DMS 273 (cell line): ENCODE results near the gene IHH.

ENCODE experiments used
- DNase-seq: peaks from one replicate; lab custom pipeline; 2025; ENCODE audit not compliant: unreplicated experiment; lab: John Stamatoyannopoulos, UW

Gene IHH

GRCh38 chr2:219076253-219076652 lies 15.5 kb upstream of the IHH start:
- no peak for DNase-seq

GRCh38 chr2:219073413-219074129 lies 12.8 kb upstream of the IHH start:
- DNase-seq = peak; percentile 87

- no peak for DNase-seq
Measured at GRCh38 chr2:219072741-219073250, 12.1 kb upstream of the IHH start.

- no peak for DNase-seq
Measured at GRCh38 chr2:219071131-219071816, 10.6 kb upstream of the IHH start.

- DNase-seq = no peak
Measured at GRCh38 chr2:219065484-219065883, 4.8 kb upstream of the IHH start.

DNA sequence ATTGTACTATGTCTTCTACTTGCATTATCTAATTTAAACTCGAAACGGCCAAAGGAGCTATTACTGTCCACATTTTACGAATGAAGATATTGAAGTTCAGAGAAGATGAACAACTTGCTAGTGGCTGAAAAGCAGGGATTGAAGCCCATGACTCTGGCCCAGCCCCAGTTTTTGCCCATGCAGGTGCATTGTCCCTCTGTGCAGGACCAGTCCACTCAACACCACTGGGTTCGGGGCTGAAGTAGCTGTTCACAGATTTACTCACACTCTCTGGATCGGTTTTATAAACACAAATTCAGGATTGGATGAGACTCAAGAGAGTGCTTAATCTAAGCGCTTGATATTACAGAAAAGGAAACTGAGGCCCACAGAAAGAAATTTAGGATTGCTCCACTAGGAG lies 1.4 kb upstream of the IHH start:
- DNase-seq = no peak

DNA sequence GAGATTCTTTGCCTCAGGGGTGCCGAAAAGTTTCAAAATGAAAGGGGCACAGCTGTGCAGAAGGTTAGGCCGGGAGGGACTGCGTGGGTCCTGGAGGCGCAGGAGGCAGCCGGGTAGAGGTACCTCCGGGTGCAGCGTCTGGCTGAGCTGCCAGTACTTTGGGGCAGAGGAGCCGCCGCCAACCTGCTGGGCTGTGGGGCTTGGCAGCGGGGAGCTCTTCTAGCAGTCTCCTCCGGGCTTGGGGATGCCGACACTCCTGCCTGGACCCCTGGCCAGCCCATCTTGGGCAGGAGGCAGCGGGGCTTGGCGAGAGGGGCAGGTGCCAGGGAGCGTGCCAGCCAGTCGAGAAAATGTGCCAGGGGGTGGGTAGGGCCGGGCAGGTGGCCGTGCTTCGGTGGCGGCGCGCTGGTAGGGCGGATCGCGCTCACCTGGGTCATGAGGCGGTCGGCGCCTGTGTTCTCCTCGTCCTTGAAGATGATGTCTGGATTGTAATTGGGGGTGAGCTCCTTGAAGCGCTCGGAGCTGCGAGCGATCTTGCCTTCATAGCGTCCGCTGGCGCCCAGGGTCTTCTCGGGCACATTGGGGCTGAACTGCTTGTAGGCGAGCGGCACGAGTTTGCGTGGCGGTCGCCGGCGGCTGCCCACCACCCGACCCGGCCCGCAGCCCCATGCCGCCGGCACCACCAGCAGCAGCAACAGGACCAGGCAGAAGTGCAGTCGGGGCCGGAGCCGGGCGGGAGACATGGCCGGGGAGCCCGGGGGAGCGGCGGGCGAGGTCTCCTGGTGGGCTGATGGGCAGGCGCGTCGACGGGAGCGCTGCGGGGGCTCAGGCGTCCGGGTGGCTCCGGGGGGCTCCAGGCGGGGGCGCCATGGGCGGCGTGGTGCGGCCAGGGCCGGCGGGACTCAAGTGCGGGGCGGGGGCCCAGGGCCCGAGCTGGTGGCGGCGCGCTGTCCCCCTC lies 717 bp downstream of the IHH start:
- DNase-seq = peak; percentile 53

- peak; percentile 53 for DNase-seq
Measured at GRCh38 chr2:219059375-219059724, 1.4 kb downstream of the IHH start.

DNA sequence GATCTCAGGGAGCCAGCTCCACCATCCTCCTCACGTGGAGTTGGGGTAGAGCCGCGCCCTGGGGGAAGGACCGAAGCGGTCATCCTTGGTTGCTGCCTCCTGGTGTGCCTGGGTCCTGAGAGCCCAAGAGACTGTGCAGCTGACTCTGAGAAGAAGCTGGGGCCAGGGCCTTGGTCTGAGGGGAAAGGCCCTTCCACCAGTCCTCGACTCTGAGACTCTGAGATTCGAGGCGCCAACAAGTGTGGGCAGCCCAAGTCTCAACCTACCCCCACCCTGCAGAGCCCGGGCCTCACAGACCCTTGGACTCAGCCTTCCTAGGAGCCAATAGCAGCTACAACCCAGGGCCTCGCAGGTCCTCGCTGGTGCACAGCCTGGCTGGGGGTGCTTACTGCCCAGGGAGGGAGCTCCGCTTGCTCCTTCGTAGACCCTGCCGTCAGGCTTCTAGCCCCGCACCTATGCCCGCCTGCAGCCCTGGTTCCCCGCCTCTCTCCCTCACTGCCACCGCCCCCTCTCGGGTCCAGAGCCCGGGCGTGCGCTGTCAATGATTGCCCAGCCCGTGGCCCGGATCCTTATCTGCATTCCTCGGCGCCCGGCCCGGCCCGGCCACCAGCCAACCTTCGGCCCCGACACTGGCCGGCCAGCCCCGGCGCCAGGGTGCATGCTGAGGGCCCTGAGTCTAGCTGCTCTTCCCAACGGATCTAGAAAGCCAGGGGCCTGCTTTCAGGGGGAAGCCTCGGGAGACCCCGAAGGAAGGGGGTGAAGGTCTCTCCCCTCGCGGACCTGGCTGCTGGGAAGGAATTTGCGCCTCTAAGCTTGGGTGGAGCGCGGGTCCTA lies 2.0 kb downstream of the IHH start:
- peak; percentile 35 for DNase-seq

- peak; percentile 90 for DNase-seq
Measured at GRCh38 chr2:219057709-219058540, 2.8 kb downstream of the IHH start.

- no peak for DNase-seq
Measured at GRCh38 chr2:219056896-219057708, 3.6 kb downstream of the IHH start.

- DNase-seq = no peak
Measured at GRCh38 chr2:219056176-219056895, 4.4 kb downstream of the IHH start.

DNA sequence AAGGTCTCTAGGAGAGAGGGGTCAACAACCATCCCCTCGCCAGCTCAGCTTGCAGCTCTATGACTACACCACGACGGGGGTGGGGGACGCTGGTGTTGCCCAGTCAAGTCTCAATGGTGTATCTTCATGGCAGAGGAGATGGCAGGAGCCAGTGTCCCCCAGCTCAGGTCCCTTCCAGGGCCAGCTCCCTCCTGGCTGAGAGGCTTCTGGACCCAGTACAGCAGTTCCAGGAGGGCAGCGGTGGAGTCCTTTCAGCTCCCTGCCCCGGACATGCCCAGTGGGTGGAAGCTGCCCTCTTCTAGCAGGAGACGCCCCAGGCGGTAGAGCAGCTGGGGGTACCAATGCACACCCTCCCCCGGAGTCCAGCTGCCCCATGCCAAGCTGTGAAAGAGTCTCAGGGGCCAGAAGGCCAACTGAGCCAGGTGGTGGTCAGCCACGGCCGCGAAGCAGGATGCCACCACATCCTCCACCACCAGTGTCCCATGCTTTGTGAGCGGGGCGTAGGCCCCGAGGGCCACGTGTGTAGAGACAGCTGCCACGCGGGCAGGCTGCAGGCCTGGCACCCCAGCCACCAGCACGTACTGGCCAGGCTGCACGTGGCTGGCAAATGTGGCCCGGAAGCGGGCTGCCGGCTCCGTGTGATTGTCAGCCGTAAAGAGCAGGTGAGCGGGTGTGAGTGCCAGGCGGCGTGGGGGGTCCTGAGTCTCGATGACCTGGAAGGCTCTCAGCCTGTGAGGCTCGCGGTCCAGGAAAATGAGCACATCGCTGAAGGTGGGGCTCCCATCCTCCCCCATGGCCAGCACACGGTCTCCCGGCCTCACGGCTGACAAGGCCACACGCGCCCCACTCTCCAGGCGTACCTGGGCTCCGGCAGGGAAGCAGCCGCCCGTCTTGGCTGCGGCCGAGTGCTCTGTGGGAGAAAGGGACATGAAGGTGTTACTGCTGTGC lies 5.5 kb downstream of the IHH start:
- no peak for DNase-seq

- no peak for DNase-seq
Measured at GRCh38 chr2:219049282-219049681, 11.4 kb downstream of the IHH start.

GRCh38 chr2:219045937-219046550 lies 14.7 kb downstream of the IHH start:
- peak; percentile 36 for DNase-seq

DNA sequence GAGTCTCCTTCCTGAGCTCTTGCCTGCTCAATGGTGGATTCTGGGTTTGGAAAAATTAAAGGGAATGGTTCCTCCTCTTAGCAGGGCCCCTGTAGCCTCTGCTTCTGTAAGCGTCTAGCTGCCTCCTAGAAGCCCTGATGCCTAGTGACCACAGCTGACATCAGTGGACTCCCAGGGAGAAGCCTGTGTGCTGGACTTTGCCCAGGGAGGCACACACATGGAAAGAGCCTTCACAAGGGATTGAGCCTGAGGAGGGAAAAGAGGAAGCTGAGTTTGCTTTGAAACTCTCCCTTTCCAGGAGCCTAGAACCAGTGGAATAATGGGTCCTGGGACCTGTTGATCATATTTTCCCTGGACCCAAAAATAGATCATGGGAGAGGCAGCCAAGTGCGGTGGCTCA lies 18.0 kb downstream of the IHH start:
- no peak for DNase-seq

DNA sequence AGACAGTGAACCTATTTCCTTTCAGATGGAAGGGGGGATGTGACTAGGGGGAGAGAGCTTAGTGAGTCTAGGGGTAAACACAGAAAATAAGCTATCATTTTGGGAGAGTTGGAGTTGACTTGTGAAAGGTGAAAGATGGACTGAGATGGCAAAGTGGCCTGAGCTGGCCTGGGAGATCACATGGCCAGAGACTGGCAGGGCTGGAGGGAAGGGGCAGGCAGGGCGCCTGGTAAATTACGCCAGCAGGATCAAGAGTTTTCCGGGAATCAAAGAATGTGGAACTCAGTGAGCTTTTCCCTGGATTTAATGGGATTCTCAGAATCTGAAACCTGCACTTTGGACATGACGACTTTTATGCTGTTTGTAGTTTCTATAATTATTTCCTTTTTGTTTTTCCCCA lies 18.6 kb downstream of the IHH start:
- DNase-seq = no peak
